ENCODE data around the gene FRY. TPM values are rescaled to one million over a fixed set of nuclear protein-coding genes. Genes with fewer than 3 reads are reported as not detected.

FRY gene
- total RNA-seq, 1 donor from 2014 or later = 83.6 TPM

DNA sequence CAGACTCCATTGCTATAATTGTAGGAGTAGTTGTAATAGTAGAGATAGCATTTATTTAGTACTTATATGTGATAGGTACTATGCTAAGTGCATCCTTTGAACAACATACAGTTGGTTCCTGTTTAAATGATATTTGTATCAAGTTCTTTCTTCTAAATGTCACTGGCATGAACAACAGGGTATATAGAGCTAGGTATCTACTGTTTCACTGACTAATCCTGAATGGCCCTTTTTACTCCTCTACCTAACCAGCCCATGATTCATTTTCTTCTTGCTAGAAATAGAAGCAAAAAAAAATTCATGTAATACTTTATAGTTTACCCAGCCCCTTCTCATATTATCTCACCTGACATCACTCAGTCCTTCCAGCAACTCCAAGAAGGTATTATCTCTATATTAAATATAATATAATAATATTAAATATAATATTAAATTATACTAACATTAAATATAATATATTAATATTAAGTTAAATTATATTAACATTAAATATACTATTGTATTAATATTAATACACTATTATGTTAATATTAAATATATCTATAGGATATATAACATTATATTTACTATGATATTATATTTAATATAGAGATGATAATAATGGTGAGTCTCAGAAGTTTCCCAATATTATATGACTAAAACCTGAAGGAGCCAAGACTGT lies 74.2 kb downstream of the FRY start:
- DNase-seq = no peak
- H3K9me3 Mint-ChIP-seq (ENCODE audit: unreplicated experiment) = no peaks in the 10 kb centered on the region
- no peak overlapping the region for H3K27ac Mint-ChIP-seq (ENCODE audit: unreplicated experiment)
- H3K27me3 Mint-ChIP-seq (ENCODE audit: unreplicated experiment) = peaks cover 2% of the 10 kb centered on the region
- TF ChIP-seq, protein P1, sequence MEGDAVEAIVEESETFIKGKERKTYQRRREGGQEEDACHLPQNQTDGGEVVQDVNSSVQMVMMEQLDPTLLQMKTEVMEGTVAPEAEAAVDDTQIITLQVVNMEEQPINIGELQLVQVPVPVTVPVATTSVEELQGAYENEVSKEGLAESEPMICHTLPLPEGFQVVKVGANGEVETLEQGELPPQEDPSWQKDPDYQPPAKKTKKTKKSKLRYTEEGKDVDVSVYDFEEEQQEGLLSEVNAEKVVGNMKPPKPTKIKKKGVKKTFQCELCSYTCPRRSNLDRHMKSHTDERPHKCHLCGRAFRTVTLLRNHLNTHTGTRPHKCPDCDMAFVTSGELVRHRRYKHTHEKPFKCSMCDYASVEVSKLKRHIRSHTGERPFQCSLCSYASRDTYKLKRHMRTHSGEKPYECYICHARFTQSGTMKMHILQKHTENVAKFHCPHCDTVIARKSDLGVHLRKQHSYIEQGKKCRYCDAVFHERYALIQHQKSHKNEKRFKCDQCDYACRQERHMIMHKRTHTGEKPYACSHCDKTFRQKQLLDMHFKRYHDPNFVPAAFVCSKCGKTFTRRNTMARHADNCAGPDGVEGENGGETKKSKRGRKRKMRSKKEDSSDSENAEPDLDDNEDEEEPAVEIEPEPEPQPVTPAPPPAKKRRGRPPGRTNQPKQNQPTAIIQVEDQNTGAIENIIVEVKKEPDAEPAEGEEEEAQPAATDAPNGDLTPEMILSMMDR (IDR thresholded peaks at IDR 0.05; ENCODE audit: partially characterized antibody, unreplicated experiment) = no peak
- no peak overlapping the region for H3K4me3 Mint-ChIP-seq (ENCODE audit: unreplicated experiment)
- H3K36me3 Mint-ChIP-seq (ENCODE audit: unreplicated experiment) = peaks cover 8% of the 10 kb centered on the region
- no peaks in the 10 kb centered on the region for H3K4me1 Mint-ChIP-seq (ENCODE audit: low read depth, unreplicated experiment)

DNA sequence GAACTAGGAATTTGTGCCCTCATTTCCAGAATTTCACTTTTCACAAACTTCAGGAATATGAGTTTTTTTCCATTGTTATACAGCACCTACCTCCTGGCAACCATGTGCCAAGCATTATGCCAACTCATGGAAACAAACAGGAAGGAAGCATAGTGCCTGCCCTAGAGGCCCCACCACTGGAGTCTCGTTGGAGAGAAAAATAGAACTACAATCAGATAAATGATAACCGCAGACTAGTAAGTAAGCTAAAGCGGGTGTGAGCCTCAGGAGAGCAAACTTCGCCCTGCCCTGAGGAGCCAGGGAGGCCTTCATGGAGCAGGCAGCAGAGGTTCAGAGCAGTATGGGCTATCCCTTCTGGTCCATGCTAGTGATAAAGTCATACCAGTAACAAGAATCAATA lies 75.9 kb downstream of the FRY start:
- H3K27ac Mint-ChIP-seq (ENCODE audit: unreplicated experiment) = no peak overlapping the region
- H3K4me1 Mint-ChIP-seq (ENCODE audit: low read depth, unreplicated experiment) = no peaks in the 10 kb centered on the region
- H3K36me3 Mint-ChIP-seq (ENCODE audit: unreplicated experiment) = peaks cover 8% of the 10 kb centered on the region
- no peak overlapping the region for H3K4me3 Mint-ChIP-seq (ENCODE audit: unreplicated experiment)
- no peak for DNase-seq
- peaks cover 2% of the 10 kb centered on the region for H3K27me3 Mint-ChIP-seq (ENCODE audit: unreplicated experiment)
- TF ChIP-seq, protein P1 (IDR thresholded peaks at IDR 0.05; ENCODE audit: partially characterized antibody, unreplicated experiment) = no peak
- H3K9me3 Mint-ChIP-seq (ENCODE audit: unreplicated experiment) = no peaks in the 10 kb centered on the region

DNA sequence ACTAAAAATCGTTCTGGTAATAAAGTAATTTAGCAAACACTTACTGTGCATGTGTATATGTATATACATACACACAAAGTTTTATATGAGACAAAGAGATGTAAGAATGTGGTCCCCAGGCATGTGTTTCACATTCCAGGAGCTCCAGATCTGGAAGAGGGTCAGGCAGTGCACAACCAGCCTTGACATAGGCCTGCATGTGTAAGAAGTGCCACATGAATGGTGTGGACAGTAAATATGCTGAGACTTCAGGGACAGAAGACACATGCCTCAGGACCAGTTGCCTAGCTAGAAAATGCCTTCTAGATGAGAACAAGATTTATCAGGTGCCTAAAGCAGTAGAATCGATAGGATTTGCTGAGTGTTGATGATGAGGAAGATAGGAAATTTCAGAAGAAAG lies 76.4 kb downstream of the FRY start:
- no peak overlapping the region for H3K27ac Mint-ChIP-seq (ENCODE audit: unreplicated experiment)
- peaks cover 8% of the 10 kb centered on the region for H3K36me3 Mint-ChIP-seq (ENCODE audit: unreplicated experiment)
- H3K4me3 Mint-ChIP-seq (ENCODE audit: unreplicated experiment) = no peak overlapping the region
- TF ChIP-seq, protein P1 (IDR thresholded peaks at IDR 0.05; ENCODE audit: partially characterized antibody, unreplicated experiment) = no peak
- peaks cover 2% of the 10 kb centered on the region for H3K27me3 Mint-ChIP-seq (ENCODE audit: unreplicated experiment)
- H3K9me3 Mint-ChIP-seq (ENCODE audit: unreplicated experiment) = no peaks in the 10 kb centered on the region
- H3K4me1 Mint-ChIP-seq (ENCODE audit: low read depth, unreplicated experiment) = no peaks in the 10 kb centered on the region
- no peak for DNase-seq

DNA sequence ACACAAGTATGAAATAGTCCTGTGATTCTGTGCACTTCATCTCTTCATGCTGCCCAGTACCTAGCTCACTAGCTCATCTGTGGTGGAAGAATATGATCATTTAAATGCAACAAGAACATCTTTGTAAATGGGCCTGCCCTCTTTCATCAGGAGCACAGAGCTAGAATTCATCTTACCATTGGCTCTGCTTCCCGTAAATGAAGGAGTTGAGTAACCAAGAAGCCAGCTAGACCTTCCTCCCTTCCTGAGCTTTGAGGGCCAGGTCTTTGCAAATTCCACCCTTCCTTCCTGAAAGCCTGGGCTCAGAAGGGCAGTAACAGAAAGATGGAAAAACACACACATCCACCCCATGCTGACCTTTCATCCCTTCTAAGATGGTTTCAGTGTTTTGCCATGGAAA lies 82.0 kb downstream of the FRY start:
- Mint-ChIP-seq H3K27ac (ENCODE audit: unreplicated experiment) (no peak overlapping the region), H3K4me1 (ENCODE audit: low read depth, unreplicated experiment) (no peaks in the 10 kb centered on the region), H3K4me3 (ENCODE audit: unreplicated experiment) (no peak overlapping the region), H3K36me3 (ENCODE audit: unreplicated experiment) (no peaks in the 10 kb centered on the region), H3K9me3 (ENCODE audit: unreplicated experiment) (no peaks in the 10 kb centered on the region), H3K27me3 (ENCODE audit: unreplicated experiment) (no peaks in the 10 kb centered on the region)
- TF ChIP-seq, protein P1 (IDR thresholded peaks at IDR 0.05; ENCODE audit: partially characterized antibody, unreplicated experiment) = no peak
- DNase-seq = no peak

DNA sequence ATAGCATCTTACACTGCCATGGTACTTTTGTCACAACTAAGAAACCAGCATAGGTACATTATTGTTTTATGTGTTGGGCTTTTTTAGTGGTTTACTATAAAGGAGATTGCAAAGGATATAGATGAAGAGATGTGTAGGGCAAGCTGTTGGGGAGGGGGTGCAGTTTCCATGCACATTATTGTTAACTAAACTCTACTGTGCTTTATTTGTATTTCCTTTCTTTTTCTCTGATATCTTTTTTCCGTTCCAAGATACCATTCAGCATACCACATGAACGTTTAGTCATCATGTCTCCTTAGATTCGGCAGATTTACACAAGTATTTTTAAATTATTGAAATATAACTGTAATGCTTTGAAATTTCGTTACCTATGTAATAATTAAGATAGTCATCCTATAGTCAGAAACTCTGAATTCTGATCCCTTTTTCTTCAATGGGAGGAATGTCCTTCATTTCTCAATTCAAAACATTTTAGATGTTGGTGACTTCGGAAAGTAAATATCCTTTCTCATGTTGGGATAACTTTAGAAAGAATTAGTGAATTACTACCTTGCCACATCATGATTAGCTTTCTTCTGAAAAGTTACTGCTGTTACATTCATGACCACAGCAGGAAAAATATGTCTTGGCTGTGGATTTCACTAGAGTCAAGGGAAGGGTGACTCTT lies 82.8 kb downstream of the FRY start:
- Mint-ChIP-seq H3K9me3 (ENCODE audit: unreplicated experiment) (no peaks in the 10 kb centered on the region), H3K4me3 (ENCODE audit: unreplicated experiment) (no peak overlapping the region), H3K27ac (ENCODE audit: unreplicated experiment) (no peak overlapping the region), H3K36me3 (ENCODE audit: unreplicated experiment) (no peaks in the 10 kb centered on the region), H3K4me1 (ENCODE audit: low read depth, unreplicated experiment) (no peaks in the 10 kb centered on the region), H3K27me3 (ENCODE audit: unreplicated experiment) (no peaks in the 10 kb centered on the region)
- TF ChIP-seq, protein P1 (IDR thresholded peaks at IDR 0.05; ENCODE audit: partially characterized antibody, unreplicated experiment) = no peak
- DNase-seq = no peak
